H54 (cell line): Measurements from ENCODE around the gene SPATS2.

Source experiments
- DNase-seq: peaks from one replicate; pipeline ENCODE4 v3.0.0; 2011; ENCODE audit warnings: low spot score, mixed read lengths; ENCODE audit not compliant: insufficient read length
- FAIRE-seq: peaks from 3 replicates; lab custom pipeline; 2011; peaks lifted over from hg19 to GRCh38; lab: Jason Lieb, UNC
- POLR2A ChIP-seq: IDR thresholded peaks from 2 replicates; pipeline ENCODE4 v1.6.1; 2011; ENCODE audit warnings: low read depth, mild to moderate bottlenecking, low read length

Gene SPATS2

DNA sequence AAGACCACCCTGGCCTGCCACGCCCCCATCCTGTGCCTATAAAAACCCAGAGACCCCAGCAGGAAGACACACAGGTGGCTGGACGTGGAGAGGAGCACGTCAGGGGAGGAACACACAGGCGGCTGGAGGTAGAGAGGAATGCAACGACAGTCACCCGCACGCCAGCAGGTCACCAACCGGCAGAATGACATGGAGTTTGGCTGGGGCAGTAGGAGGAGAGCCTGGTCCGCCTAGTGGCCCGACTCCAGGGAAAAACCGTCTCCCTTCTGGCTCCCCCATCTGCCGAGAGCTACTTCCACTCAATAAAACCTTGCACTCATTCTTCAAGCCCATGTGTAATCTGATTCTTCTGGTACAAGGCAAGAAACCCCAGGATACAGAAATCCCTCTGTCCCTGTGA is 108.8 kb downstream of the SPATS2 start:
- no peak for TF ChIP-seq POLR2A
- no peak for FAIRE-seq
- DNase-seq: no peak

DNA sequence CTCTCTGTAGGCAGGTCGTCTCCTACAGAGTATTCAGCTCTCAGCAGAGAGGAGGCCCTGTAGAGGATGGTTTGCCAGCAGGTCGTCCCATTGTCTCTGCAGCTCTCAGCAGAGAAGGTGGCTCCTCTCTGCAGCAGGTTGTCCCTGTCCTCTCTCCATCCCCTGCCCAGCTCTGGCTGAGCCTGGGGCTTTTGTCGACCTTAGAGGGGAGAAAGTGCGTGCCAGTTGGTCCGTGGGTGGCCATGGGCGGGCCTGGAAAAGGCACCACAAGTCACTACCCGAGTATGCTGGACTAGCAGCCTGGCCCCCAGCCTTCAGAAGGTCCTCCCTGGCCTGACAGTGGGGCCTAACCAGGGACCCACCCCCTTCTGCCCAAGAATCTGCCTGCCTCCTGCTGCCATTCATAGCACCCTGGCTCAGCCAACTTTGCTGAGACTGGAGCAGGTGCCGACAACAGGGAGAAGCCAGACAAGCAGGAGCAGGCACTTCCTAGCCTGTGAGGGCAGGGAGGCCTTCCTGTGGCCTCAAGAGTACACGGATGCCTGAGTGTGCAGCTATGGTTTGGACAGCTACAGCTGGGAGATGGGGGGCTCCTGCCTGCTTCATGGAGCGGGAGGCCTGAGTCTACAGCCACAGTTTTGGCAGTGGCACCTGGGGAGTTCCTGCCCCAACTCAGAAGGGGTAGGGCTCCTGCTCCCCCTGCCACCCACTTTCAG is 111.8 kb downstream of the SPATS2 start:
- TF ChIP-seq POLR2A: no peak
- FAIRE-seq (no peak), DNase-seq (no peak)

DNA sequence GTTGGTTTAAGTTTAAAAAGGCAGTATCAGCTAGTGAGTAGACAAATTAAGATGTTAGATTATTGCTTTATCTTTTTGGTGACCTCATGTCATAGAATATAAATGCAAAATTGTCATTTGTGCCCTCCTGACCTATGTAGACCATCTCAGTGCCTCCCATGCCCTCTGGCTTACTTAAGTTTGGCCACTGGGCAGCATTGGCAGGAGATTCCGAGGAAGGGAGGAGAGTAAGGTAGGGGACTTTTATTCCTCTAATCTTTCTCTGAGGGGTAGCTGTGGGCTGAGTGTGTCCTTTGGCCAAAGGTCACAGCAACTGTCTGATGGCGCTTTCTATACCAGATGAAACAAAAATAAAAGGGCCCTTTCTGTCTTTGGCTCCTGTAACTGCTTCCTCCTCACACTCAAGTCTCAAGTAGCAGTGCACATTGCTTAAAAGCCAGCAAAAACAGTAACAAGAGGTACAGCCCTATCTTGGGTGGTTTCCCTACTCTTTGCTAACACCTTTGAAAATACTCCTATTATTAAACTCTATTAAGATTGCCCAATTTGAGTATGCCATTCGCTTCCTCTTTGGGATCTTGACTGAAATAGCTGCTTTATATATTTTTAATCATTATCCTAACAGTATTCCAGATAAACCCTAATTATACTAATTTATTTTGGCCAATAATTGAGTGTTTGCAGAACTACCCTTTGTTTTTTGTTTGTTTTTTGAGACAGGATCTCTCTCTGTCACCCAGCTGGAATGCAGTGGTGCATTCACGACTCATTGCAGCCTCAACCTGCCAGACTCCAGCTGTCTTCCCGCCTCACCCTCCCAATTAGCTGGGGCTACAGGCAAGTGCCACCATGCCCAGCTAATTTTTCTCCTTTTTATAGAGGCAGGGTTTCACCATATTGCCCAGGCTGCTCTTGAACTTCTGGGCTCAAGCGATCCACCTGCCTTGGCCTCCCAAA is 115.1 kb downstream of the SPATS2 start:
- DNase-seq: no peak
- FAIRE-seq: peak; percentile 43
- TF ChIP-seq POLR2A: no peak

DNA sequence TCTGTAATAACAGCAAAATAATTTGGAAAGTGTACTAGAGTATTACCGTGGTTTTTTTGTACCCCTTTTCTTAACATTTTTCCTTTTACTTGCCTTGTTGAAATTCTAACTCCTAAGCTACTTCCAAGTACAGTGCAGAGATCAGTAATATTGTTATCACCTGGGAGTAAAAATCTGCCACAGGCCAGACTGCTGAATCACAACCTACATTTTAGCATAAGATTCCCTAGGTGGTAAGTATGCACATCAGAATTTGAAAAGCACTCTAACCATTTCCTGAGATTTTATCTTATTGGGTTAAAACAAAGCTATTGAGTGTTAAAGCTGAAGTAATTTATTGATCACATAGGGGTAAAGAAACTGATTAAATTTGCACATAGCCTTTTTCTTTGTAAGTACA is 116.4 kb downstream of the SPATS2 start:
- DNase-seq (no peak), FAIRE-seq (no peak)
- TF ChIP-seq POLR2A: no peak

DNA sequence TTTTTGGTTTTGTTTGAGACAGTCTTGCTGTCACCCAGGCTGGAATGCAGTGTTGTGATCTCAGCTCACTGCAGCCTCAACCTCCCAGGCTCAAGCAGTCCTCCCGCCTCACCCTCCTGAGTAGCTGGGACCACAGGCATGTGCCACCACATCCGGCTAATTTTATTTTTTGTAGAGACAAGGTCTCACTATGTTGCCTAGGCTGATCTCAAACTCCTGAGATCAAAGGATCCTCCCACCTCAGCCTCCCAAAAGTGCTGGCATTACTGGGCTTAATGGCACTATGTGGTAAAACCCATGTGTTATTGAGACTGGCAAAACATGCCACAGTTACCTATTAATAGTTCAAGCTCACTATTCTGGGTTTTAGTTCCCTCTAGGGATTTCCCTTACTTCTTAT is 120.3 kb downstream of the SPATS2 start:
- TF ChIP-seq POLR2A: no peak
- FAIRE-seq: peak; percentile 61
- no peak for DNase-seq

DNA sequence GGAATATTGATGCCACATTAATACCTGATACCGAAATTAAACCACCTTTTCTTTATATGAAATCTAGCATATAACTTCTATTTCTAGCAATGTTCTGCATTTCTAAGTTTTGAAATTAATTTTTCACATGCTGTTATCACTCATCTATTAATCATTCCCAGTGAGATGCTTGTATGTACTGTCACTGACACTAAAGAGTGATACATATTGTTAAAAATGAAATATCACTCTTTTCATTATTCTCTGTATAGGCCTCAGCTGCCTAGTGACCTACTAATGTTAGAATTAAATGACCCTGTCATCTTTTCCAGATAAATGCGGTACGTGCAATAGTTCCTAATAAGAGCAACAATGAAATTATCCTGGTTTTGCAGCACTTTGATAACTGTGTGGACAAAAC is 121.9 kb downstream of the SPATS2 start:
- no peak for DNase-seq

DNA sequence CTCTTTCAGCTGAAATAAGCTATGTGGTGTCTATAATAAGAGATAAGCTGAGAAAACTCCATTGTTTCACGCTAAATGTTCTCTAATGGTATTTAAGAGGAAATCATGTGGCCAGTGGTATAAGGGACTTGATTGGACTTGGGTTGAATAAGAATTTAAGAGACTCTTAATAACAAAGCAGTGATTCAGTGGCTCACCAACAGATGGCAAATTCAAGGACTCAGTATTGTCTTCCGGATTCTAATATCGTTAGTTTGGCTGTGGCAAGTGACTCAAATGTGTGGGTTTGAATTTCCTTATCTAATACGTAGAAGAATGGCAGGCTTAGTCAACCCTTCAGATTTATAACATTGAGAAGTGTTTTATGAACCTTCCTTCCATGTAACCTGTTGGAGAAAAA is 122.5 kb downstream of the SPATS2 start:
- FAIRE-seq: peak; percentile 94
- no peak for TF ChIP-seq POLR2A
- peak; percentile 23 for DNase-seq

More for the DNA sequence above, 121.9 kb downstream of the SPATS2 start:
- no peak for FAIRE-seq
- no peak for TF ChIP-seq POLR2A

DNA sequence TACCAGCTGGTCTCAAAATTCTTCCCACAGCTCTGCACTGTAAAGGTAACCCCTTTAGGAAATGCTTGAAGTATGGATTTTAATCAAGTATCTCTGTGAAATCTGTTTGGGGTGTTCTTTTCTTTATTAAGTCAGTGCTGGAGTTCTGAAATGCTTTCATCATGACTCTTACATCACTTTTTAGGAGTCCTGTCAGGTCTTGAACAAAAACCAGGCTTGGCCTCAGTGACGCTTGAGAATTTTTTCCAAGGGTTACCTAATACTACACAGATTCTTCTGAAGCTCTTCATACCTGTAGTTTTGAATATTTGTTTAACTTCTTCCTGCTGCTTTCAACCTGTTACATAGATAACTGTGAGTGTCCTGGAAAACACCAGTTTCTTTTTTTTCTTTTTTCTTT is 124.6 kb downstream of the SPATS2 start:
- FAIRE-seq: no peak
- TF ChIP-seq POLR2A: no peak
- DNase-seq: no peak

DNA sequence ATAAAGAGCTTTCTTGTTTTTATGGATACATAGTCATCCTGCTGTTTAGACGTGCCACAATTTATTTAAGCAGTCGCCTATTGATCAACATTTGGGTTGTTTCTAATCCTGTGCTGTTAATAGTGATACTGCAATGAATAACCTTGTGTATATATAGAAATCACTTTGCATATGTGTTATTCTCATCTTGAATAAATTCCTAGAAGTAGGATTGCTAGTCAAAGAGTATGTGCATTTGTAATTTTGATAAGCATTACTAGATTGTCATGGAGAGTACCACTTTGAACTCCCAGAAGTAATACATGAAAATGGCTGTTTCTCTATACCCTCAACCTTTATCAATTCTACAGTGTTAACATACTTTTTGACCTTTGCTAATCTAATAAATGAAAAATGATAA is 126.6 kb downstream of the SPATS2 start:
- no peak for TF ChIP-seq POLR2A
- no peak for DNase-seq
- FAIRE-seq: no peak

DNA sequence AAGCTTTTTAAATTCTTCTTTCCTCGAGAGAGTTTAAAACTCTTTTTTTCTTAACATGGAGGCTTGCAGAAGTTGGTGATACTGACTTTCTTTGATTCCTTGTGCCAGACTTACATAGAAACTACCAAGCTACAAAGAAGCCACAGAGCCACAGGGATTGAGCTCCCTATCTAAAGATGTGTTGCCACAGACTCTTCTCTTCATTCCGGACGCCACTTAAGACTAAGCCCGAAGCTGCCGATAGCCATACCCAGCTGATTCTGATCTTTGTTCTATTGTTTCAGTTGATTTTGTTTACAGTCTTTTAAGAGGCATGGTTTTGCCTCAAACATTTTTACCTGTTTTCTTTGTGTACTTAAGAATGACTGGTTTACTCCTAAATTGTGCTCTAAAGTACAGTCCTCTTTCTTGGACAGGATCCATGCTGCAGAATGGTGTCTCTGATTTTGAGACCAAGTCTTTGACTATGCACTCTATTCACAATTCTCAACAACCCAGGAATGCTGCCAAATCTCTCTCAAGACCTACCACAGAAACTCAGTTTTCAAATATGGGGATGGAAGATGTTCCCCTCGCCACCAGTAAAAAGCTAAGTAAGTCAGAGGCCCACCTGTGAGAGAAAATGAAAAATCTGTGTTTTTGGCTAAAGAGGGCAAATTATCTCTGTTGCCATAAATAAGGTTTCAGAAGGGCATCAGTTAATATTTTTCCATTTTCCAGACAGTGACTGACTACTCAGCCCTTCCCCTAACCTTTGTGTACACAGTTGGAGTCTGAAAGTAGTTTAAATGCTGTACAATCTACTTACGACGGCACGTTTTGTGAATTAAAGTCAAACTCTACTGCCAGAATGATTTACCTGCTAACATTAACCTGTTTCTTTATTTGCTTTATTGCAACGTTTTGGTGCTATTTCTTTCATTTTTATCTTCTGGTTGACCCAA is 129.4 kb downstream of the SPATS2 start:
- no peak for TF ChIP-seq POLR2A
- DNase-seq (no peak), FAIRE-seq (no peak)

DNA sequence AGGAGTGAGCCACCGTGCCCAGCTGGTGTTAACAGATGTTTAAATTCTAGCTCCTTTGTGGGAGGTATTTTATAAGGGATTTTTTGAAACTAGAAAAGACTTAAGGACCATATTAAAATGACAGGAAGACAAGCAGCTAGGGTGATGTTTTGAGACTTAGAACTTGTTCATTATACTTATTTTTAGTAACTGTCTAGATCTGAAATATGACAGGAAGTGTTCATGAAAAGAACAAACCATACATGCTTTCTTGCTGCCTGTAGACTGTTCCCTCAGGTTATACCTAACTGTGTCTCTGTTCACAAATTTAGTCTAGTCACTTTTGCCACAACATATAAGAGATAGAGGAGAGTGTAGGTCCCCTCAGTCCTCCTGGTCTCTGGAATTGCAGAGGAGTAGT is 134.6 kb downstream of the SPATS2 start:
- TF ChIP-seq POLR2A: no peak
- FAIRE-seq: peak; percentile 52
- DNase-seq: no peak

DNA sequence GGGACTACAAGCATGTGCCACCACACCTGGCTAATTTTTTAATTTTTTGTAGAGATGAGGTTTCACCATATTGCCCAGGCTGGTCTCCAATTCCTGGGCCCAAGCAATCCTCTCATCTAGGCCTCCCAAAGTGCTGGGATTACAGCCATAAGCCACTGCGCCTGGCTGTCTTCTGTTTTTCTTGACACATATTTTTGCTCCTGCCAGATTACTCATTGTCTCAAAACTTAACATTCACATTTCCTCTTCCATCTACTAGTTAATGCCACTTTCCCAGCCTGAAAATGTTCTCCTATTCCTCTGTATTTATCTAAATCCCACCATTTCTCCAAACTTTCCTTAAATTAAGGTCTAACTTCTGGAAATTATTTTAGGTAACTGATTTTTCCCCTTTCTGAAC is 135.3 kb downstream of the SPATS2 start:
- FAIRE-seq: peak; percentile 6
- DNase-seq: no peak
- TF ChIP-seq POLR2A: no peak

DNA sequence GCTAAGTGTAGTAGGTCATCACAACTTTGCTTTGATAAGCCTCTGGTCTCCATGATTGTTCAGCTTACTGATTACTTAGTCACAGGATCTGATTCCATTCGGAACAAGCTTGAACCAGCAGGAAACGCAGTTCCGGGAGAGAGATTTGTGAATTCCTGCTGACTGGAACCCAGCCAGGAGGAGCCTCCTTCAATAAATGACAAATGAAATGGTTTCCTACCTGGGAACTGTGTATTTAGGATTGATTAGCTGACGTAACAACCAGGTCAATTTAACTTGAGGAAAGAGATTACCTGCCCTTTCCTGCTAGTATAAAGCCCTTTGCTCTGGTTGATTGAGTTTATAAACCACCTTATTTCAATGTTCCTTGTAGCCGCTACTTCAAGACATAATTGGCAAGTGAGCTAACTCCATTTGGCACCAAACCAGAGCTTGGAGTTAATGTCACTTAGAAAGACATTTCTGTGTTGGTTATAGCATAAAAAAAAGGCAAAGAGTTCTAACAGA is 136.5 kb downstream of the SPATS2 start:
- peak; percentile 41 for DNase-seq
- no peak for TF ChIP-seq POLR2A
- FAIRE-seq: peak; percentile 84
